Activated CD4-positive, alpha-beta memory T cell treated with anti-CD3 and anti-CD28 coated beads, Interleukin-2, amount 10 ng/mL, durations not matched to agents 7 days and 5 days (primary cell): ENCODE results near the gene SPEM3. TPM values are rescaled to one million over a fixed set of nuclear protein-coding genes. Genes with fewer than 3 reads are reported as not detected.

ENCODE experiments used
- CTCF ChIA-PET: fragments of 350-600 bp; sonication (Branson Sonifier 250); formaldehyde crosslinking; loops from one replicate; lab custom pipeline; 2021; ENCODE audit warnings: antibody characterized with exemption, inconsistent platforms; lab: Charles Lee
- POLR2A ChIA-PET: fragments of 350-600 bp; sonication (Branson Sonifier 250); formaldehyde crosslinking; loops from one replicate; lab custom pipeline; 2021; ENCODE audit warnings: antibody characterized with exemption; lab: Charles Lee
- DNase-seq: peaks from one replicate; pipeline ENCODE4 v3.0.0-alpha.2; 2020
- H3K27ac Mint-ChIP-seq: one replicate; pipeline ENCODE4 v1.8.0; 2021; ENCODE audit warnings: mild to moderate bottlenecking, mixed read lengths
- H3K27me3 Mint-ChIP-seq: one replicate; pipeline ENCODE4 v1.8.0; 2021; ENCODE audit warnings: mixed read lengths
- H3K36me3 Mint-ChIP-seq: one replicate; pipeline ENCODE4 v1.8.0; 2021; ENCODE audit warnings: low read depth, mixed read lengths
- H3K4me1 Mint-ChIP-seq: one replicate; pipeline ENCODE4 v1.8.0; 2021; ENCODE audit warnings: mixed read lengths
- H3K4me3 Mint-ChIP-seq: one replicate; pipeline ENCODE4 v1.8.0; 2021; ENCODE audit warnings: mild to moderate bottlenecking, mixed read lengths
- H3K9me3 Mint-ChIP-seq: one replicate; pipeline ENCODE4 v1.8.0; 2021; ENCODE audit warnings: mixed read lengths
- total RNA-seq, 2 experiments: library from RNA; stranded (reverse); gene quantifications; one replicate each; pipeline ENCODE4 v1.2.3, GENCODE V29; 2021

Gene SPEM3
- total RNA-seq, 2 experiments from 2014 or later: not detected

GRCh38 chr17:7392696-7393612 lies 35.7 kb upstream of the SPEM3 start:
- ChIA-PET POLR2A (interaction anchor here (1.0 to 4.2 kb wide), 5 partner anchors 10 to 294 kb away, joined by 3 to 22 read pairs (median 16); partner anchors contain the start of genes TMEM102, TMEM256 and TP53), CTCF (interaction anchor here (0.6 kb wide), 1 partner anchor 22 kb away, joined by 4 read pairs; no protein-coding TSS in a partner anchor)
- H3K9me3 Mint-ChIP-seq: no peaks in the 10 kb centered on the region
- peaks cover 46% of the 10 kb centered on the region for H3K36me3 Mint-ChIP-seq
- H3K4me3 Mint-ChIP-seq: peak overlapping the region; percentile 92
- no peaks in the 10 kb centered on the region for H3K27me3 Mint-ChIP-seq
- peaks cover 37% of the 10 kb centered on the region for H3K4me1 Mint-ChIP-seq
- no peak for DNase-seq
- H3K27ac Mint-ChIP-seq: peak overlapping the region; percentile 61

- peak overlapping the region; percentile 82 for H3K27ac Mint-ChIP-seq
- H3K36me3 Mint-ChIP-seq: peaks cover 46% of the 10 kb centered on the region
- H3K4me3 Mint-ChIP-seq: peak overlapping the region; percentile 92
- no peaks in the 10 kb centered on the region for H3K9me3 Mint-ChIP-seq
- peaks cover 37% of the 10 kb centered on the region for H3K4me1 Mint-ChIP-seq
- ChIA-PET CTCF (interaction anchor here (0.6 to 1.4 kb wide), 6 partner anchors 8 to 167 kb away, joined by 3 to 8 read pairs (median 3); partner anchors contain the start of gene ACAP1), POLR2A (interaction anchor here (1.0 to 4.2 kb wide), 6 partner anchors 9 to 293 kb away, joined by 3 to 22 read pairs (median 10); partner anchors contain the start of genes TMEM102, TMEM256 and TP53)
- peak; percentile 47 for DNase-seq
- no peaks in the 10 kb centered on the region for H3K27me3 Mint-ChIP-seq
Measured at GRCh38 chr17:7393613-7394451, 34.8 kb upstream of the SPEM3 start.

- POLR2A ChIA-PET: interaction anchor here (1.3 to 4.2 kb wide), 5 partner anchors 9 to 293 kb away, joined by 3 to 22 read pairs (median 16); partner anchors contain the start of genes TMEM102, TMEM256 and TP53
- H3K9me3 Mint-ChIP-seq: no peaks in the 10 kb centered on the region
- peaks cover 37% of the 10 kb centered on the region for H3K4me1 Mint-ChIP-seq
- H3K27ac Mint-ChIP-seq: peak within 1 kb of the TSS; percentile 84
- peak; percentile 85 for DNase-seq
- peaks cover 39% of the 10 kb centered on the region for H3K36me3 Mint-ChIP-seq
- peak within 1 kb of the TSS; percentile 92 for H3K4me3 Mint-ChIP-seq
- H3K27me3 Mint-ChIP-seq: no peaks in the 10 kb centered on the region
- CTCF ChIA-PET: interaction anchor here (0.9 to 1.4 kb wide), 4 partner anchors 9 to 166 kb away, joined by 3 to 8 read pairs (median 4); no protein-coding TSS in a partner anchor
Measured at GRCh38 chr17:7394452-7395191, 34.0 kb upstream of the SPEM3 start, which contains the start of gene PLSCR3. Gene PLSCR3 (minus strand): TSS chr17:7394525. CDS start chr17:7394110, 415 bp downstream.

GRCh38 chr17:7396147-7396546 lies 32.5 kb upstream of the SPEM3 start:
- peaks cover 27% of the 10 kb centered on the region for H3K36me3 Mint-ChIP-seq
- no peaks in the 10 kb centered on the region for H3K9me3 Mint-ChIP-seq
- POLR2A ChIA-PET: interaction anchor here (2.6 to 4.2 kb wide), 3 partner anchors 7 to 39 kb away, joined by 10 to 22 read pairs (median 19); partner anchors contain the start of genes TMEM102 and TMEM256
- DNase-seq: no peak
- H3K27me3 Mint-ChIP-seq: no peaks in the 10 kb centered on the region
- CTCF ChIA-PET: no interaction called here
- peaks cover 30% of the 10 kb centered on the region for H3K4me1 Mint-ChIP-seq
- H3K4me3 Mint-ChIP-seq: peak overlapping the region; percentile 1
- peak overlapping the region; percentile 8 for H3K27ac Mint-ChIP-seq

- ChIA-PET CTCF (interaction anchor here (1.6 kb wide), 1 partner anchor 28 kb away, joined by 4 read pairs; no protein-coding TSS in a partner anchor), POLR2A (interaction anchor here (0.8 to 2.6 kb wide), 7 partner anchors 8 to 87 kb away, joined by 3 to 10 read pairs (median 6); partner anchors contain the start of genes GPS2 and POLR2A)
- H3K36me3 Mint-ChIP-seq: peaks cover 12% of the 10 kb centered on the region
- no peaks in the 10 kb centered on the region for H3K27me3 Mint-ChIP-seq
- H3K27ac Mint-ChIP-seq: no peak overlapping the region
- H3K9me3 Mint-ChIP-seq: no peaks in the 10 kb centered on the region
- no peak for DNase-seq
- H3K4me1 Mint-ChIP-seq: peaks cover 21% of the 10 kb centered on the region
- no peak overlapping the region for H3K4me3 Mint-ChIP-seq
Measured at GRCh38 chr17:7398612-7399011, 30.0 kb upstream of the SPEM3 start.

- peak overlapping the region; percentile 91 for H3K27ac Mint-ChIP-seq
- peaks cover 23% of the 10 kb centered on the region for H3K4me1 Mint-ChIP-seq
- H3K36me3 Mint-ChIP-seq: peaks cover 7% of the 10 kb centered on the region
- POLR2A ChIA-PET: interaction anchor here (0.6 to 3.0 kb wide), 22 partner anchors 9 to 454 kb away, joined by 3 to 24 read pairs (median 4); partner anchors contain the start of genes ACAP1, MPDU1, NAA38 and PLSCR3
- peaks cover 13% of the 10 kb centered on the region for H3K27me3 Mint-ChIP-seq
- DNase-seq: peak; percentile 34
- no peaks in the 10 kb centered on the region for H3K9me3 Mint-ChIP-seq
- CTCF ChIA-PET: interaction anchor here (0.5 to 3.4 kb wide), 4 partner anchors 11 to 53 kb away, joined by 3 to 18 read pairs (median 3); partner anchors contain the start of genes TMEM102 and TMEM95
- peak overlapping the region; percentile 95 for H3K4me3 Mint-ChIP-seq
Measured at GRCh38 chr17:7403043-7403726, 25.5 kb upstream of the SPEM3 start.

- ChIA-PET CTCF (interaction anchor here (0.6 to 3.4 kb wide), 7 partner anchors 10 to 688 kb away, joined by 3 to 18 read pairs (median 4); partner anchors contain the start of gene TMEM102), POLR2A (interaction anchor here (0.6 to 3.0 kb wide), 20 partner anchors 9 to 454 kb away, joined by 3 to 24 read pairs (median 4); partner anchors contain the start of genes ACAP1, MPDU1, NAA38 and PLSCR3)
- H3K4me1 Mint-ChIP-seq: peaks cover 24% of the 10 kb centered on the region
- no peak for DNase-seq
- no peaks in the 10 kb centered on the region for H3K9me3 Mint-ChIP-seq
- H3K27ac Mint-ChIP-seq: peak overlapping the region; percentile 91
- peak overlapping the region; percentile 95 for H3K4me3 Mint-ChIP-seq
- H3K36me3 Mint-ChIP-seq: peaks cover 7% of the 10 kb centered on the region
- H3K27me3 Mint-ChIP-seq: peaks cover 13% of the 10 kb centered on the region
Measured at GRCh38 chr17:7403727-7403976, 25.0 kb upstream of the SPEM3 start.

- Mint-ChIP-seq H3K27me3 (peaks cover 15% of the 10 kb centered on the region), H3K36me3 (peaks cover 7% of the 10 kb centered on the region), H3K27ac (peak within 1 kb of the TSS; percentile 91), H3K4me1 (peaks cover 27% of the 10 kb centered on the region), H3K9me3 (no peaks in the 10 kb centered on the region), H3K4me3 (peak within 1 kb of the TSS; percentile 95)
- ChIA-PET POLR2A (interaction anchor here (0.8 to 3.0 kb wide), 17 partner anchors 10 to 453 kb away, joined by 3 to 24 read pairs (median 6); partner anchors contain the start of genes ACAP1, MPDU1, NAA38 and PLSCR3), CTCF (interaction anchor here (0.6 to 3.4 kb wide), 7 partner anchors 10 to 687 kb away, joined by 3 to 18 read pairs (median 4); partner anchors contain the start of gene TMEM102)
- DNase-seq: peak; percentile 98
Measured at GRCh38 chr17:7403977-7404736, 24.5 kb upstream of the SPEM3 start, which contains the start of gene TMEM256. Gene TMEM256 (minus strand): TSS chr17:7404097. CDS start chr17:7404084, 13 bp downstream.

GRCh38 chr17:7404737-7405349 lies 23.8 kb upstream of the SPEM3 start:
- H3K27me3 Mint-ChIP-seq: peaks cover 19% of the 10 kb centered on the region
- no peak for DNase-seq
- peak overlapping the region; percentile 95 for H3K4me3 Mint-ChIP-seq
- peak overlapping the region; percentile 91 for H3K27ac Mint-ChIP-seq
- H3K4me1 Mint-ChIP-seq: peaks cover 25% of the 10 kb centered on the region
- H3K9me3 Mint-ChIP-seq: no peaks in the 10 kb centered on the region
- CTCF ChIA-PET: interaction anchor here (0.8 to 3.4 kb wide), 4 partner anchors 16 to 184 kb away, joined by 3 to 18 read pairs (median 5); partner anchors contain the start of gene TMEM102
- POLR2A ChIA-PET: interaction anchor here (0.8 to 3.0 kb wide), 14 partner anchors 9 to 282 kb away, joined by 3 to 24 read pairs (median 6); partner anchors contain the start of genes ACAP1, MPDU1, PLSCR3 and POLR2A
- H3K36me3 Mint-ChIP-seq: peaks cover 4% of the 10 kb centered on the region
